Panc1 (cell line): ENCODE results near the gene TPP1.

Source experiments
- POLR2AphosphoS5 ChIP-seq: IDR thresholded peaks from 2 replicates; pipeline ENCODE4 v1.6.1; 2012; ENCODE audit warnings: mild to moderate bottlenecking, low read depth, low read length, moderate library complexity
- TF ChIP-seq, protein P1 (sequence below): fragments of 450-650 bp; IDR thresholded peaks from 2 replicates; pipeline ENCODE4 v1.5.1; 2017; ENCODE audit warnings: mild to moderate bottlenecking

DNA sequence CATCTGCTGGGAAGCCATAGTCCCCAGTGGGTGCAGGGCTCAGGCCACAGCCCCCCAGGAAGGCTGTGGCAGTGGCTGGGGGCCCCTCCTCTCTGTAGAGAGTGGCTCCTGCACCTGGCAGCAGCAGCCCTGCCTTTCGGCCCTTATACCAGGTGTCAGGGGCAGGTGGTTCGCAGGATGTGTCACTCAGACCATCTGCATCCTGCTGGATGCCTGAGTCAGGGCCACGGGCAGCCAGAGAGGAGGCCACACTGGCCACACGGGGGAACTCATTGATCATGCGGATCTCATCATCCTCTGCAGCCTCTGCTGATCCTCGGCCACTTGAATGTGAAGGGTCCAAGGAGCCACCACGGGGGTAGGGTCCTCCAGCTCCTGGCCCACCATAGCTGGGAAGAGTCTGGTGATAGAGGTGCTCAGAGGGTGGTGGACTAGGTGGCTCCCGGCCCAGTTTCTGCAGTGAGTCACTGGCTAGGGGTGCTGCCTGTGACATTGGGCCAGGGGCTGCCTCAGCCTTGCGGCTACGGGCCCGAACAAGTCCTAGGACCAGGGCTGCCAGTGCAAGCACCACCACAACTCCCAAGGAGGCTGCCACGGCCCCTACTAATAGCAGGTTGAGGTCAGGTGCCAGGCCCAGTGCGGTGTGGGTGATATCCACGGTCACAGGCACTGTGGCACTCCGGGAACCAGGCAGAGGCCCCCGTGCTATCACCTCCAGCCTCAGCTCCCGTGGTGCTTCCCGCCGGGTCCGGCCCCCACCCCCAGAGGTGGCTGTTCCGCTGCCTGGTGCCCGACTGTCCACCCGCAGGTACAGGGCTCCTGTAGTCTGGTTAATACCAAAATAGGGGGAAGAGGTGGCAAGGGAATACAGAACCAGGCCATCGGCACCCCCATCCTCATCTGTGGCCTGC is 3.3 kb upstream of the TPP1 start:
- TF ChIP-seq, protein P1, sequence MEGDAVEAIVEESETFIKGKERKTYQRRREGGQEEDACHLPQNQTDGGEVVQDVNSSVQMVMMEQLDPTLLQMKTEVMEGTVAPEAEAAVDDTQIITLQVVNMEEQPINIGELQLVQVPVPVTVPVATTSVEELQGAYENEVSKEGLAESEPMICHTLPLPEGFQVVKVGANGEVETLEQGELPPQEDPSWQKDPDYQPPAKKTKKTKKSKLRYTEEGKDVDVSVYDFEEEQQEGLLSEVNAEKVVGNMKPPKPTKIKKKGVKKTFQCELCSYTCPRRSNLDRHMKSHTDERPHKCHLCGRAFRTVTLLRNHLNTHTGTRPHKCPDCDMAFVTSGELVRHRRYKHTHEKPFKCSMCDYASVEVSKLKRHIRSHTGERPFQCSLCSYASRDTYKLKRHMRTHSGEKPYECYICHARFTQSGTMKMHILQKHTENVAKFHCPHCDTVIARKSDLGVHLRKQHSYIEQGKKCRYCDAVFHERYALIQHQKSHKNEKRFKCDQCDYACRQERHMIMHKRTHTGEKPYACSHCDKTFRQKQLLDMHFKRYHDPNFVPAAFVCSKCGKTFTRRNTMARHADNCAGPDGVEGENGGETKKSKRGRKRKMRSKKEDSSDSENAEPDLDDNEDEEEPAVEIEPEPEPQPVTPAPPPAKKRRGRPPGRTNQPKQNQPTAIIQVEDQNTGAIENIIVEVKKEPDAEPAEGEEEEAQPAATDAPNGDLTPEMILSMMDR, result no peak
- no peak for TF ChIP-seq POLR2AphosphoS5
